ENCODE results near the gene RABGAP1L. TPM values are rescaled to one million over a fixed set of nuclear protein-coding genes. Genes with fewer than 3 reads are reported as not detected.
"Not testable (repeated sequence)": the region's sequence is repeated elsewhere in the genome, so short reads cannot be mapped to it uniquely, and the experiment has no call there.

RABGAP1L gene
- total RNA-seq, 2 experiments from 2014 or later, result 38.2 to 44.2 TPM

- no peaks in the 10 kb centered on the region for H3K27me3 Mint-ChIP-seq (ENCODE audit: low read depth)
- H3K36me3 Mint-ChIP-seq (ENCODE audit: low read depth), result peaks cover 17% of the 10 kb centered on the region
- H3K4me1 Mint-ChIP-seq (ENCODE audit: low read depth), result peaks cover 36% of the 10 kb centered on the region
- DNase-seq, result peak; percentile 99
- CTCF ChIA-PET, result interaction anchor here (0.7 to 3.6 kb wide), 16 partner anchors 19 to 761 kb away, joined by 3 to 19 read pairs (median 4); partner anchors contain the start of genes CACYBP and KIAA0040
- peak; percentile 93 for ATAC-seq
- peak within 1 kb of the TSS; percentile 93 for H3K4me3 Mint-ChIP-seq
- POLR2A ChIA-PET, result interaction anchor here (0.6 to 2.5 kb wide), 18 partner anchors 9 to 1154 kb away, joined by 3 to 67 read pairs (median 4); partner anchors contain the start of genes CACYBP and RC3H1
- no peaks in the 10 kb centered on the region for H3K9me3 Mint-ChIP-seq (ENCODE audit: insufficient read depth)
- H3K27ac Mint-ChIP-seq, result peak within 1 kb of the TSS; percentile 92
These were observed 864.0 kb downstream of the RABGAP1L start, which contains the start of gene MRPS14 for GRCh38 chr1:175023043-175023921. MRPS14 (minus strand) TSS chr1:175023425; CDS start chr1:175023408, 17 bp downstream.

DNA sequence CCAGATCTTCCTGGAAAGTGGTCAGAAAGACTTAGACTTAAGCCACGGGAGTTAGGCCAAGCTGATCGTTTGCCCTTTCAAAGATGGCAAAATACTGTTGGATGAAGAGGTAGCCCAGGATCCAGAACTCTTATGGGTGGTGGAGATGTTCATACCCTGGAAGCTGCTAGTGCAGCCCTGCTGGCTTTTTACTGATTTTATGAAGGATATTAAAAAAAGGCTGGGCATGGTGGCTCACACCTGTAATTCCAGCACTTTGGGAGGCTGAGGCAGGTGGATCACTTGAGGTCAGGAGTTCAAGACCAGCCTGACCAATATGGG is 864.6 kb downstream of the RABGAP1L start:
- not testable (repeated sequence) for H3K9me3 Mint-ChIP-seq (ENCODE audit: insufficient read depth); H3K27me3 Mint-ChIP-seq (ENCODE audit: low read depth); ATAC-seq
- peak; percentile 28 for DNase-seq
- peak overlapping the region; percentile 92 for H3K27ac Mint-ChIP-seq
- ChIA-PET POLR2A (interaction anchor here (0.6 to 2.5 kb wide), 16 partner anchors 9 to 1155 kb away, joined by 3 to 67 read pairs (median 4); partner anchors contain the start of genes CACYBP and RC3H1), CTCF (interaction anchor here (0.7 to 3.6 kb wide), 11 partner anchors 20 to 254 kb away, joined by 3 to 19 read pairs (median 4); partner anchors contain the start of genes CACYBP and KIAA0040)
- peak overlapping the region; percentile 93 for H3K4me3 Mint-ChIP-seq
- peaks cover 36% of the 10 kb centered on the region for H3K4me1 Mint-ChIP-seq (ENCODE audit: low read depth)
- peaks cover 14% of the 10 kb centered on the region for H3K36me3 Mint-ChIP-seq (ENCODE audit: low read depth)

DNA sequence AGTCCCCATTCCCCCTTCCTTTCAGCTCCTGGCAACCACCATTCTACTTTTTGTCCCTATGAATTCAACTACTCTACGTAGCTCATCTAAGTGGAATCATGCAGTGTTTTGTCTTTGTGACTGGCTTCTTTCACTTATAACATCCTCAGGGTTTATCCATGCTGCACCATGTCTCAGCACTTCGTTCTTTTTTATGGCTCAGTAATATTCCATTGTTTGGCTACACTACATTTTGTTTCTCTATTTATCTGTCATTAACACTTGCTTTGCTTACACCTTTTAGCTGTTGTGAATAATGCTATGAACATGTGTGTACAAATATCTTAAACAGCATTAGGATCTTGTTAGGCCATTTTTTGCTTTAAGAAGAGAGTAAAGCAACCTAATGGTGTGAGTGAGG is 865.5 kb downstream of the RABGAP1L start:
- POLR2A ChIA-PET, result interaction anchor here (0.6 kb wide), 1 partner anchor 9 kb away, joined by 3 read pairs; no protein-coding TSS in a partner anchor
- peaks cover 42% of the 10 kb centered on the region for H3K4me1 Mint-ChIP-seq (ENCODE audit: low read depth)

DNA sequence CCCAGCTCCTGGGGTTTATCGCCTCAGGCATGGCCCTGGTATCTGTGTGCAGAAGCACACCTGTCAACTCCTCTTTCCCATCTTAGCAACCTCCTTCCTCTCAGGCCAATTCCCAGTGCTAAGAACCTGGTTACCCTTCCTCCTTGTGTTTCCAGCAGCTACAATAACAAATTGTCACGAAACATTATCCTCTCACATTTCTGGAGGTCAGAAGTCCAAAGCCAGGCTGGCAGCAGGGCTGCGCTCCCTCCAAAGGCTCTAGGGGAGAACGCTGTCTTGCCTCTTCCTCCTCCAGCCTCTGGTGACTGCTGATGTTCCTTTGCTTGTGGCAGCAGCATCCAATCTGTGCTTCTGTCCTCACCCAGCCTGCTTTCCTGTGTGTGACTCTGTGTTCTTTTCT is 874.6 kb downstream of the RABGAP1L start:
- Mint-ChIP-seq H3K4me3 (no peak overlapping the region), H3K27me3 (ENCODE audit: low read depth) (peaks cover 1% of the 10 kb centered on the region), H3K4me1 (ENCODE audit: low read depth) (peaks cover 8% of the 10 kb centered on the region), H3K36me3 (ENCODE audit: low read depth) (no peaks in the 10 kb centered on the region), H3K27ac (no peak overlapping the region), H3K9me3 (ENCODE audit: insufficient read depth) (no peaks in the 10 kb centered on the region)
- CTCF ChIA-PET, result interaction anchor here (1.1 to 3.5 kb wide), 2 partner anchors 92 to 112 kb away, joined by 5 to 32 read pairs; no protein-coding TSS in a partner anchor
- ATAC-seq (no peak), DNase-seq (no peak)
- POLR2A ChIA-PET, result no interaction called here

More for the DNA sequence above, 865.5 kb downstream of the RABGAP1L start:
- peak overlapping the region; percentile 26 for H3K27ac Mint-ChIP-seq
- H3K36me3 Mint-ChIP-seq (ENCODE audit: low read depth), result peaks cover 13% of the 10 kb centered on the region
- no peaks in the 10 kb centered on the region for H3K27me3 Mint-ChIP-seq (ENCODE audit: low read depth)
- no peak for DNase-seq
- peak overlapping the region; percentile 34 for H3K4me3 Mint-ChIP-seq
- H3K9me3 Mint-ChIP-seq (ENCODE audit: insufficient read depth), result no peaks in the 10 kb centered on the region
- ATAC-seq, result no peak
- CTCF ChIA-PET, result interaction anchor here (0.6 to 3.6 kb wide), 4 partner anchors 100 to 252 kb away, joined by 3 to 19 read pairs (median 7); no protein-coding TSS in a partner anchor

- CTCF ChIA-PET, result no interaction called here
- POLR2A ChIA-PET, result no interaction called here
- Mint-ChIP-seq H3K27me3 (ENCODE audit: low read depth) (peaks cover 3% of the 10 kb centered on the region), H3K9me3 (ENCODE audit: insufficient read depth) (no peaks in the 10 kb centered on the region), H3K4me1 (ENCODE audit: low read depth) (peaks cover 2% of the 10 kb centered on the region), H3K36me3 (ENCODE audit: low read depth) (no peaks in the 10 kb centered on the region), H3K4me3 (no peak overlapping the region), H3K27ac (no peak overlapping the region)
- DNase-seq (no peak), ATAC-seq (no peak)
These were observed 875.5 kb downstream of the RABGAP1L start for GRCh38 chr1:175034775-175035174.

GRCh38 chr1:175035865-175036264 is 876.5 kb downstream of the RABGAP1L start:
- no peak overlapping the region for H3K4me3 Mint-ChIP-seq
- no peak overlapping the region for H3K27ac Mint-ChIP-seq
- H3K27me3 Mint-ChIP-seq (ENCODE audit: low read depth), result peaks cover 6% of the 10 kb centered on the region
- ATAC-seq, result no peak
- no peak for DNase-seq
- POLR2A ChIA-PET, result no interaction called here
- no peaks in the 10 kb centered on the region for H3K9me3 Mint-ChIP-seq (ENCODE audit: insufficient read depth)
- H3K36me3 Mint-ChIP-seq (ENCODE audit: low read depth), result no peaks in the 10 kb centered on the region
- no peaks in the 10 kb centered on the region for H3K4me1 Mint-ChIP-seq (ENCODE audit: low read depth)
- CTCF ChIA-PET, result interaction anchor here (1.2 to 2.9 kb wide), 2 partner anchors 89 to 111 kb away, joined by 3 to 11 read pairs; no protein-coding TSS in a partner anchor

DNA sequence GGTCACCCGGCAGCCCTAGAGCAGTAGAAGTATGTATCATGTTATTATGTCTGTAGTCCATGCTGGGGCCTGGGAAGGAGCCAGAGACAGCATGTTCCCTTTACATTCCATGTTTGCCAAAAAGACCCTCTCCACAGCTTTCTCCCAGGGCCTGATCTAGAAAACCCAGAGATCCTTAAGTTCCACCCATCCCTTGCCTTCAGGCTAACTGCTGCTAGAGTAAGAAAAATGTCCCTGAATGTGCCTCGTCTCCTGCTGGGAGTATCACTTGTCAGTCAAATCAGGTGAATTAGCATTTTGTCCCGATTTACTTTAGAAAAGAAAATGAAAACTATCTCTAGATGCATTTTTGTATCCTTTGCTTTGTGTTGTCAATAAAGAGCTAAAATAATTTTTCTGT is 877.2 kb downstream of the RABGAP1L start:
- no peaks in the 10 kb centered on the region for H3K36me3 Mint-ChIP-seq (ENCODE audit: low read depth)

DNA sequence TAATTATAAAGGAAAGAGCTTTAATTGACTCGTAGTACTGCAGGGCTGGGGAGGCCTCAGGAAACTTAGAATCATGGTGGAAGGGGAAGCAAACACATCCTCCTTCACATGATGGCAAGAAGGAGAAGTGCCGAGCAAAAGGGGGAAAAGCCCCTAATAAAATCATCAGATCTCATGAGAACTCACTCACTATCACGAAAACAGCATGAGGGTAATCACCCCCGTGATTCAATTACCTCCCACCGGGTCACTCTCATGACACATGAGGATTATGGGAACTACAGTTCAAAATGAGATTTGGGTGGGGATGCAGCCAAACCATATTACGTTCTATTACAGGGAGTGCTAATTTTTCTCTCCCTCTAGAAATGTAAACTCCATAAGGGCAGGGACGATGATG is 878.1 kb downstream of the RABGAP1L start:
- ATAC-seq, result no peak
- Mint-ChIP-seq H3K4me3 (no peak overlapping the region), H3K27ac (no peak overlapping the region), H3K27me3 (ENCODE audit: low read depth) (peaks cover 6% of the 10 kb centered on the region), H3K36me3 (ENCODE audit: low read depth) (no peaks in the 10 kb centered on the region), H3K4me1 (ENCODE audit: low read depth) (no peaks in the 10 kb centered on the region), H3K9me3 (ENCODE audit: insufficient read depth) (no peaks in the 10 kb centered on the region)
- no peak for DNase-seq
- CTCF ChIA-PET, result interaction anchor here (2.9 kb wide), 1 partner anchor 88 kb away, joined by 11 read pairs; no protein-coding TSS in a partner anchor
- POLR2A ChIA-PET, result interaction anchor here (0.6 kb wide), 1 partner anchor 200 kb away, joined by 3 read pairs; no protein-coding TSS in a partner anchor

More for the DNA sequence above, 877.2 kb downstream of the RABGAP1L start:
- no peaks in the 10 kb centered on the region for H3K4me1 Mint-ChIP-seq (ENCODE audit: low read depth)
- no peaks in the 10 kb centered on the region for H3K9me3 Mint-ChIP-seq (ENCODE audit: insufficient read depth)
- H3K27ac Mint-ChIP-seq, result no peak overlapping the region
- no peak for ATAC-seq
- H3K4me3 Mint-ChIP-seq, result no peak overlapping the region
- ChIA-PET POLR2A (no interaction called here), CTCF (interaction anchor here (1.2 to 2.9 kb wide), 2 partner anchors 89 to 110 kb away, joined by 3 to 11 read pairs; no protein-coding TSS in a partner anchor)
- peaks cover 6% of the 10 kb centered on the region for H3K27me3 Mint-ChIP-seq (ENCODE audit: low read depth)
- DNase-seq, result no peak

DNA sequence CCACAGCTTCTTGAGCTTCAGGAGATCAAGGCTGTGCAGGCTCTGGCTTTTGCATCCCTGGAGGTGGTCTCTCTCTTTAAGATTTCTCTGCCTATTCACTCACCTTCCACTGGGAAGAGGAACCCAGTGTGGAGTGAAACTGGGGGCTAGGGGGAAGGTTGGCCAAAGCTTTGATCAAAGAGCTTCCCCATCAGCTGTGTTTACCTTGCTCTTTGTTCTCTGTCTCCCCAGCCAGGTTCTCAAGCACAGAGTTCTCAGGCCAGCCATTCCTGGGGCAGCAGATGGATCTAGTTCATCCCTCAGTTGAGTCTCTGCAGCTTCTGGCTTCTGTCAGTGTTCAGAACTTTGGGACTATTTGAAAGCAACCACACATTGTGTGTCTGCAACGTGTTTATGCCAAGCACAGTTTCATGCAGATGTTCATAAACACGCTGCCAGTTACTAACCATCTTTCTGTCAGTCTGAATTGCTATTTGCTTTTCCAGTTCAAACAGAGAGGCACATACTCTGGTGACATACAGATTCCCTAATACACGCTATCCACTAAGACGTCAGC is 881.1 kb downstream of the RABGAP1L start:
- no peak overlapping the region for H3K27ac Mint-ChIP-seq
- H3K36me3 Mint-ChIP-seq (ENCODE audit: low read depth), result no peaks in the 10 kb centered on the region
- ChIA-PET POLR2A (no interaction called here), CTCF (interaction anchor here (1.1 kb wide), 1 partner anchor 85 kb away, joined by 6 read pairs; no protein-coding TSS in a partner anchor)
- H3K9me3 Mint-ChIP-seq (ENCODE audit: insufficient read depth), result no peaks in the 10 kb centered on the region
- ATAC-seq (no peak), DNase-seq (no peak)
- no peak overlapping the region for H3K4me3 Mint-ChIP-seq
- H3K27me3 Mint-ChIP-seq (ENCODE audit: low read depth), result peaks cover 9% of the 10 kb centered on the region
- H3K4me1 Mint-ChIP-seq (ENCODE audit: low read depth), result no peaks in the 10 kb centered on the region

GRCh38 chr1:175042650-175043049 is 883.3 kb downstream of the RABGAP1L start:
- Mint-ChIP-seq H3K4me1 (ENCODE audit: low read depth) (no peaks in the 10 kb centered on the region), H3K36me3 (ENCODE audit: low read depth) (no peaks in the 10 kb centered on the region), H3K4me3 (no peak overlapping the region), H3K9me3 (ENCODE audit: insufficient read depth) (no peaks in the 10 kb centered on the region), H3K27ac (no peak overlapping the region), H3K27me3 (ENCODE audit: low read depth) (peaks cover 9% of the 10 kb centered on the region)
- POLR2A ChIA-PET, result no interaction called here
- DNase-seq, result no peak
- CTCF ChIA-PET, result interaction anchor here (0.8 kb wide), 1 partner anchor 83 kb away, joined by 3 read pairs; no protein-coding TSS in a partner anchor
- no peak for ATAC-seq

GRCh38 chr1:175043824-175044223 is 884.5 kb downstream of the RABGAP1L start:
- Mint-ChIP-seq H3K9me3 (ENCODE audit: insufficient read depth) (no peaks in the 10 kb centered on the region), H3K27me3 (ENCODE audit: low read depth) (peaks cover 11% of the 10 kb centered on the region), H3K4me1 (ENCODE audit: low read depth) (no peaks in the 10 kb centered on the region), H3K36me3 (ENCODE audit: low read depth) (no peaks in the 10 kb centered on the region), H3K27ac (no peak overlapping the region), H3K4me3 (no peak overlapping the region)
- CTCF ChIA-PET, result no interaction called here
- ATAC-seq (no peak), DNase-seq (no peak)
- POLR2A ChIA-PET, result no interaction called here

Measured in activated CD8-positive, alpha-beta T cell treated with anti-CD3 and anti-CD28 coated beads, Interleukin-2, amount 10 ng/mL, durations not matched to agents 7 days and 5 days (primary cell).